Measurements from ENCODE around the gene USP3. TPM values are rescaled to one million over a fixed set of nuclear protein-coding genes. Genes with fewer than 3 reads are reported as not detected.

USP3 gene
- total RNA-seq, 6 experiments from 2014 or later: 21.9 to 33.8 (median 24.8) TPM

DNA sequence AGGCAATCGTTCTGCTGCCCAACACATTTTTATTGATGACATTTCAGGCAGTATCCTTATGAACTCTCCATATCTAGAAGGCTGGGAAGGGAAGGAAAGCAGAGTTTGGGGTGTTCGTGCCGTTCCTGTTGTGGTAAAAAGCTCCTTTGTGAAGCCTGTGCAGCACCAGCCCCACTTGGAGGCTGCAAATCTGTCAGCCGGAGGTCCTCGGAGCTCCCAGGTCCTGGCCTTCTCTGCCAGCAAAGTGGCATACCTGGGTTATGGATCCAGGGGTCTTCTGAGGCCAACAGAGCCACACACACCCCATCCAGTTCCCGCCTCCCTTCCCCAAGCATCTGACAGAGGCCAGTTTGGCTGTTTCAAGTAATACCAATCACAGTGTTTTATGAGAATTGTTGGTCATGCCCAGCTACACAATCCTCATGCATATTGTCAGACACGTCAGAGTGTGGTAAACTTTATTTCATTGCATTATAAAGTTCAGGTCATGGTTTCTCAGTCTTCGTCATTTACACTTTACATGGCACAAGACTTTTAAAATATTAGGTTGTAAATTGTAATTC is 15.9 kb upstream of the USP3 start:
- Histone ChIP-seq H3K36me3 (no peaks in the 10 kb centered on the region), H3K27ac (no peak overlapping the region), H3K9me3 (no peaks in the 10 kb centered on the region), H3K4me3 (no peak overlapping the region), H3K27me3 (no peaks in the 10 kb centered on the region), H3K4me1 (no peaks in the 10 kb centered on the region)
- ATAC-seq (no peak), DNase-seq (no peak)
- 81% methylated on average over 6 of the region's 8 CpGs for WGBS (ENCODE audit: insufficient coverage, low coverage, low lambda C conversion rate, missing lambda C conversion rate)
- TF ChIP-seq, protein P1, sequence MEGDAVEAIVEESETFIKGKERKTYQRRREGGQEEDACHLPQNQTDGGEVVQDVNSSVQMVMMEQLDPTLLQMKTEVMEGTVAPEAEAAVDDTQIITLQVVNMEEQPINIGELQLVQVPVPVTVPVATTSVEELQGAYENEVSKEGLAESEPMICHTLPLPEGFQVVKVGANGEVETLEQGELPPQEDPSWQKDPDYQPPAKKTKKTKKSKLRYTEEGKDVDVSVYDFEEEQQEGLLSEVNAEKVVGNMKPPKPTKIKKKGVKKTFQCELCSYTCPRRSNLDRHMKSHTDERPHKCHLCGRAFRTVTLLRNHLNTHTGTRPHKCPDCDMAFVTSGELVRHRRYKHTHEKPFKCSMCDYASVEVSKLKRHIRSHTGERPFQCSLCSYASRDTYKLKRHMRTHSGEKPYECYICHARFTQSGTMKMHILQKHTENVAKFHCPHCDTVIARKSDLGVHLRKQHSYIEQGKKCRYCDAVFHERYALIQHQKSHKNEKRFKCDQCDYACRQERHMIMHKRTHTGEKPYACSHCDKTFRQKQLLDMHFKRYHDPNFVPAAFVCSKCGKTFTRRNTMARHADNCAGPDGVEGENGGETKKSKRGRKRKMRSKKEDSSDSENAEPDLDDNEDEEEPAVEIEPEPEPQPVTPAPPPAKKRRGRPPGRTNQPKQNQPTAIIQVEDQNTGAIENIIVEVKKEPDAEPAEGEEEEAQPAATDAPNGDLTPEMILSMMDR (IDR thresholded peaks at IDR 0.05): no peak
- no peak for TF ChIP-seq POLR2A (IDR thresholded peaks at IDR 0.05)
- intact Hi-C loops (cut with DNase I): no loop called here

GRCh38 chr15:63489352-63489751 is 15.0 kb upstream of the USP3 start:
- TF ChIP-seq, protein P1 (IDR thresholded peaks at IDR 0.05): no peak
- TF ChIP-seq POLR2A (IDR thresholded peaks at IDR 0.05): no peak
- ATAC-seq: no peak
- DNase-seq: peak in 1 of 3 donors; percentile 27
- Histone ChIP-seq H3K4me1 (no peaks in the 10 kb centered on the region), H3K9me3 (no peaks in the 10 kb centered on the region), H3K4me3 (no peak overlapping the region), H3K27me3 (no peaks in the 10 kb centered on the region), H3K36me3 (no peaks in the 10 kb centered on the region), H3K27ac (no peak overlapping the region)
- intact Hi-C loops (cut with DNase I): no loop called here
- 83% methylated on average over 5 of the region's 5 CpGs for WGBS (ENCODE audit: insufficient coverage, low coverage, low lambda C conversion rate, missing lambda C conversion rate)

- DNase-seq: no peak
- intact Hi-C loops (cut with DNase I): no loop called here
- peak overlapping the region in 1 of 3 donors; percentile 56 for H3K27ac ChIP-seq
- no peaks in the 10 kb centered on the region for H3K9me3 ChIP-seq
- no peaks in the 10 kb centered on the region for H3K27me3 ChIP-seq
- H3K36me3 ChIP-seq: no peaks in the 10 kb centered on the region
- peak; percentile 19 to 43 (median 32) for ATAC-seq
- H3K4me1 ChIP-seq: no peaks in the 10 kb centered on the region
- no peak for TF ChIP-seq POLR2A (IDR thresholded peaks at IDR 0.05)
- TF ChIP-seq, protein P1 (IDR thresholded peaks at IDR 0.05): no peak
- 75% methylated on average over 3 of the region's 4 CpGs for WGBS (ENCODE audit: insufficient coverage, low coverage, low lambda C conversion rate, missing lambda C conversion rate)
- H3K4me3 ChIP-seq: no peak overlapping the region
These were observed 13.9 kb upstream of the USP3 start for GRCh38 chr15:63490345-63491034.

DNA sequence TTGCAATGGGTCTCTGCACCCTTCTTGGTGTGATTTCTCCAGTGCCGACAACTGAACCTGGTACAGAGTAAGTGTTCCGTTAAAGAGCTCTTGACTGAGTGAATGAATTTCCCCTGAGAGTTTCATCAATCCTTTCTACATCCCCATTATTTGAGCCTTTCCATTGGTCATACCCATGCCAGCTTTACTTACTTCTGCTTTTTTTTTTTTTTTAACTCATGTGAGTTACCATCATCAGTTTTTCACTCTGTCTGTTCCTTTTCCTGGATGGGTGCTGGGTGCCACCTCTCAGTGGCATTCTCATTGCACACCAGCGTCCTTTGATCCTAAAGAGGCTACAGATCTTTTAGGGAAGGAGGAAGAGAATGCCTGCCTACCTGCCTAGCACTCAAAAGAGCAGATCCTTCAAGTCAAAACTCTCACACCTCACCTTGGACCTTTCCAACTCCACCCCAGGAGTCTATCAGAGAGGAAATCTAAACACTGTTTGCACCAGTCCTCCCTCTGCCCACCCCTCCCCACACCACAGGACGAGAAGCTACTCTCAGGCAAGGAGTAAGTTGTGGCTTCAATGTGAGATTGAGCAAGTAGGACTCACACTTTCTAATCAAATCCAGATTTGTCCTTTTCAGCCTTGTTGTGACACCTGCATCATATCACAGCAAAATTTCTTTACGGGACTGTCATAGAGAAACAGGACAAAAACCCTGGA is 13.1 kb upstream of the USP3 start:
- H3K4me3 ChIP-seq: no peak overlapping the region
- WGBS (ENCODE audit: insufficient coverage, low coverage, low lambda C conversion rate, missing lambda C conversion rate): 70% methylated on average over 3 of the region's 5 CpGs
- TF ChIP-seq, protein P1 (IDR thresholded peaks at IDR 0.05): no peak
- TF ChIP-seq POLR2A (IDR thresholded peaks at IDR 0.05): peak; percentile 33
- H3K9me3 ChIP-seq: no peaks in the 10 kb centered on the region
- intact Hi-C loops (cut with DNase I): no loop called here
- no peaks in the 10 kb centered on the region for H3K36me3 ChIP-seq
- H3K27me3 ChIP-seq: no peaks in the 10 kb centered on the region
- no peak overlapping the region for H3K27ac ChIP-seq
- no peaks in the 10 kb centered on the region for H3K4me1 ChIP-seq
- DNase-seq: no peak
- peak in 2 of 4 donors; percentile 27 to 43 for ATAC-seq
